ENCODE results near the gene CTDSP2. TPM values are rescaled to one million over a fixed set of nuclear protein-coding genes. Genes with fewer than 3 reads are reported as not detected.

The CTDSP2 gene
- total RNA-seq, 1 donor from 2014 or later = 129 TPM

GRCh38 chr12:57813111-57813970 lies 33.2 kb downstream of the CTDSP2 start:
- TF ChIP-seq CTCF (IDR thresholded peaks at IDR 0.05) = no peak
- Histone ChIP-seq H3K4me3 (no peak overlapping the region), H3K36me3 (peaks cover 27 to 40% of the 10 kb centered on the region in 2 donors), H3K27ac (no peak overlapping the region), H3K9me3 (no peaks in the 10 kb centered on the region), H3K27me3 (no peaks in the 10 kb centered on the region), H3K4me1 (peaks cover 0 to 21% of the 10 kb centered on the region in 2 donors)
- no peak for DNase-seq (ENCODE audit: low spot score in 2 of 2)
- intact Hi-C loops (cut with DNase I) = no loop called here

GRCh38 chr12:57811028-57811755 lies 35.3 kb downstream of the CTDSP2 start:
- Histone ChIP-seq H3K27me3 (no peaks in the 10 kb centered on the region), H3K4me3 (no peak overlapping the region), H3K36me3 (peaks cover 39 to 58% of the 10 kb centered on the region in 2 donors), H3K27ac (no peak overlapping the region), H3K9me3 (no peaks in the 10 kb centered on the region), H3K4me1 (peaks cover 0 to 4% of the 10 kb centered on the region in 2 donors)
- no peak for DNase-seq (ENCODE audit: low spot score in 2 of 2)
- intact Hi-C loops (cut with DNase I) = no loop called here
- no peak for TF ChIP-seq CTCF (IDR thresholded peaks at IDR 0.05)

GRCh38 chr12:57810450-57810849 lies 36.1 kb downstream of the CTDSP2 start:
- Histone ChIP-seq H3K36me3 (peaks cover 46 to 60% of the 10 kb centered on the region in 2 donors), H3K27ac (no peak overlapping the region), H3K4me1 (no peaks in the 10 kb centered on the region), H3K27me3 (no peaks in the 10 kb centered on the region), H3K9me3 (no peaks in the 10 kb centered on the region), H3K4me3 (no peak overlapping the region)
- TF ChIP-seq CTCF (IDR thresholded peaks at IDR 0.05) = no peak
- DNase-seq (ENCODE audit: low spot score in 2 of 2) = no peak
- intact Hi-C loops (cut with DNase I) = no loop called here

GRCh38 chr12:57809425-57809824 lies 37.1 kb downstream of the CTDSP2 start:
- DNase-seq (ENCODE audit: low spot score in 2 of 2) = no peak
- peaks cover 49 to 69% of the 10 kb centered on the region in 2 donors for H3K36me3 ChIP-seq
- intact Hi-C loops (cut with DNase I) = no loop called here
- no peaks in the 10 kb centered on the region for H3K9me3 ChIP-seq
- H3K4me3 ChIP-seq = no peak overlapping the region
- TF ChIP-seq CTCF (IDR thresholded peaks at IDR 0.05) = no peak
- no peak overlapping the region for H3K27ac ChIP-seq
- no peaks in the 10 kb centered on the region for H3K4me1 ChIP-seq
- H3K27me3 ChIP-seq = no peaks in the 10 kb centered on the region

GRCh38 chr12:57808351-57808750 lies 38.2 kb downstream of the CTDSP2 start:
- no peak for TF ChIP-seq CTCF (IDR thresholded peaks at IDR 0.05)
- intact Hi-C loops (cut with DNase I) = no loop called here
- peaks cover 49 to 72% of the 10 kb centered on the region in 2 donors for H3K36me3 ChIP-seq

More at GRCh38 chr12:57808351-57808750, 38.2 kb downstream of the CTDSP2 start:
- Histone ChIP-seq H3K4me1 (peaks cover 2 to 3% of the 10 kb centered on the region in 2 donors), H3K27ac (no peak overlapping the region), H3K9me3 (no peaks in the 10 kb centered on the region), H3K4me3 (no peak overlapping the region), H3K27me3 (no peaks in the 10 kb centered on the region)
- DNase-seq (ENCODE audit: low spot score in 2 of 2) = no peak
